GM21515 (cell line): Measurements from ENCODE around the gene CDK16.

ENCODE experiments used
- ATAC-seq: cut with Tn5 transposase; IDR thresholded peaks from one replicate; pipeline ENCODE4 v1.9.1; 2021; ENCODE audit not compliant: unreplicated experiment

CDK16 gene

GRCh38 chrX:47206316-47206715, 12.2 kb upstream of the CDK16 start:
- no peak for ATAC-seq

GRCh38 chrX:47208108-47208507, 10.4 kb upstream of the CDK16 start:
- no peak for ATAC-seq

- no peak for ATAC-seq
Observed at GRCh38 chrX:47209508-47210238, 8.8 kb upstream of the CDK16 start.

GRCh38 chrX:47210661-47211425, 7.6 kb upstream of the CDK16 start:
- ATAC-seq: no peak

GRCh38 chrX:47212381-47213293, 5.8 kb upstream of the CDK16 start:
- no peak for ATAC-seq

GRCh38 chrX:47214435-47215077, 3.9 kb upstream of the CDK16 start:
- ATAC-seq: no peak

- ATAC-seq: no peak
Observed at GRCh38 chrX:47215291-47215900, 3.1 kb upstream of the CDK16 start.

- no peak for ATAC-seq
Observed at GRCh38 chrX:47216393-47216925, 2.0 kb upstream of the CDK16 start.

GRCh38 chrX:47217121-47217851, 1.2 kb upstream of the CDK16 start:
- no peak for ATAC-seq

- ATAC-seq: peak; percentile 88
Observed at GRCh38 chrX:47217852-47218279, 615 bp upstream of the CDK16 start.

- no peak for ATAC-seq
Observed at GRCh38 chrX:47218920-47219815, 687 bp downstream of the CDK16 start.

GRCh38 chrX:47221756-47222155, 3.3 kb downstream of the CDK16 start:
- no peak for ATAC-seq

GRCh38 chrX:47222751-47223350, 4.4 kb downstream of the CDK16 start:
- ATAC-seq: no peak

- no peak for ATAC-seq
Observed at GRCh38 chrX:47223476-47224250, 5.2 kb downstream of the CDK16 start.

GRCh38 chrX:47224266-47224895, 5.9 kb downstream of the CDK16 start:
- no peak for ATAC-seq

GRCh38 chrX:47224896-47225290, 6.4 kb downstream of the CDK16 start:
- ATAC-seq: no peak

- no peak for ATAC-seq
Observed at GRCh38 chrX:47226071-47226470, 7.6 kb downstream of the CDK16 start.
